Gastrocnemius medialis (tissue), 4 donors: ENCODE measurements around the gene PPIA. TPM values are rescaled to one million over a fixed set of nuclear protein-coding genes. Genes with fewer than 3 reads are reported as not detected.
"Not testable (repeated sequence)": the region's sequence is repeated elsewhere in the genome, so short reads cannot be mapped to it uniquely, and the experiment has no call there.

Experiments used
- ATAC-seq, 2 donors: fragments of 150-250 bp; one replicate each; pipeline ENCODE4 v1.9.1; 2016
- DNase-seq, 2 donors: peaks; one replicate each; pipeline ENCODE4 v3.0.0-alpha.2; 2019
- H3K27ac ChIP-seq, 4 donors: fragments of 200-600 bp; sonication (generic); 1 replicate in 1 of 4; 2 replicates in 3 of 4; pipeline ENCODE4 v1.5.1; 2016 to 2018; ENCODE audit warnings: mild to moderate bottlenecking in 2 of 4, moderate library complexity in 1 of 4
- H3K27me3 ChIP-seq, 3 donors: fragments of 200-600 bp; sonication (generic) in 2 of 3; 1 replicate in 1 of 3; 2 replicates in 2 of 3; pipeline versions ENCODE4 v1.5.1 to v1.6.0; 2016 to 2019; ENCODE audit warnings: mild to moderate bottlenecking in 1 of 3, moderate library complexity in 1 of 3
- H3K36me3 ChIP-seq, 2 donors: fragments of 200-600 bp; sonication (generic) in 1 of 2; one replicate each; pipeline ENCODE4 v1.5.1; 2017 to 2018
- H3K4me1 ChIP-seq, 2 donors: fragments of 200-600 bp; sonication (generic) in 1 of 2; one replicate each; pipeline ENCODE4 v1.5.1; 2016 to 2017; ENCODE audit warnings: mild to moderate bottlenecking in 2 of 2
- H3K4me3 ChIP-seq, 4 donors: fragments of 200-600 bp; sonication (generic) in 3 of 4; 1 replicate in 1 of 4; 2 replicates in 3 of 4; pipeline ENCODE4 v1.5.1; 2016 to 2019; ENCODE audit warnings: mild to moderate bottlenecking in 2 of 4
- H3K9me3 ChIP-seq, 3 donors: fragments of 200-600 bp; sonication (generic) in 2 of 3; 1 replicate in 1 of 3; 2 replicates in 2 of 3; pipeline ENCODE4 v1.5.1; 2016 to 2019
- POLR2A ChIP-seq, 2 donors: fragments of 450-650 bp; IDR thresholded peaks; one replicate each; pipeline ENCODE4 v1.6.1; 2017; ENCODE audit warnings: antibody characterized with exemption in 2 of 2, mild to moderate bottlenecking in 2 of 2, moderate library complexity in 2 of 2
- in situ Hi-C, 4 donors: fragments of 200-750 bp; cut with MboI; loops; one replicate each; pipeline versions ENCODE4 v1.15.0 to v1.8.0; 2017; ENCODE audit warnings: low sequenced_read_pairs in 4 of 4
- intact Hi-C: fragments of 100-400 bp; cut with DNase I; formaldehyde crosslinking; loops from one replicate; pipeline ENCODE4 v1.15.1; 2023; ENCODE audit warnings: low total_unique reads
- total RNA-seq, 4 donors: library from RNA; depleted of rRNA; stranded (reverse); fragments of >200 nt; gene quantifications; one replicate each; pipeline versions ENCODE4 v1.1.0 to v1.2.3, GENCODE V29; 2016
- TF ChIP-seq, protein P1 (sequence below), 5 experiments: fragments of 450-650 bp in 3 of 5; fragments of 200-600 bp in 2 of 5; sonication (generic) in 2 of 5; IDR thresholded peaks in 4 of 5; conservative IDR thresholded peaks in 1 of 5; 1 replicate in 4 of 5; 2 replicates in 1 of 5; pipeline ENCODE4 v1.5.1; 2016 to 2019; ENCODE audit warnings: antibody characterized with exemption in 5 of 5, mild to moderate bottlenecking in 3 of 5, moderate library complexity in 3 of 5

The PPIA gene
- total RNA-seq, 4 donors from 2014 or later: 487 to 1,236 (median 715) TPM

DNA sequence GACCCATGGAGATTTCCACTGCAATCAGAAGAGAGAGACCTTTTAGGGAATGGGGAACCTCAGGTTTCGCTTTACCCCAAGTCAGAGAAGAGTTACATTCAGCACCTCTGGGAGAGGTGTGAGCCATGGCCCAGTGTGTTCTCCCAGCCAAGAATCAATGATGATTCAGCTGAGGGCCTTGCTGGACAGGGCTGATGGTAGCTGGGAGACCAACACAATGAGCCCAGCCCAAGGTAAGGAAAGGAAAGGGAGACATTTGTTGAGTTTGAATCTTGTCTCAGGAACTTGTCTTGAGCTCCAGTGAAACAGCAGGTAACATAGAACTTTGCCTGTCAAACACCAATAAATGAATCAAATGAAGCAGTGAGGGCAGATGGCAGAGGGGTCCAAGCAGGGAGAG lies 14.0 kb upstream of the PPIA start:
- no peak overlapping the region for H3K27ac ChIP-seq
- H3K36me3 ChIP-seq: no peaks in the 10 kb centered on the region
- no peak for ATAC-seq
- in situ Hi-C loops: no loop called here
- no peak for TF ChIP-seq POLR2A (IDR thresholded peaks at IDR 0.05)
- TF ChIP-seq, protein P1, sequence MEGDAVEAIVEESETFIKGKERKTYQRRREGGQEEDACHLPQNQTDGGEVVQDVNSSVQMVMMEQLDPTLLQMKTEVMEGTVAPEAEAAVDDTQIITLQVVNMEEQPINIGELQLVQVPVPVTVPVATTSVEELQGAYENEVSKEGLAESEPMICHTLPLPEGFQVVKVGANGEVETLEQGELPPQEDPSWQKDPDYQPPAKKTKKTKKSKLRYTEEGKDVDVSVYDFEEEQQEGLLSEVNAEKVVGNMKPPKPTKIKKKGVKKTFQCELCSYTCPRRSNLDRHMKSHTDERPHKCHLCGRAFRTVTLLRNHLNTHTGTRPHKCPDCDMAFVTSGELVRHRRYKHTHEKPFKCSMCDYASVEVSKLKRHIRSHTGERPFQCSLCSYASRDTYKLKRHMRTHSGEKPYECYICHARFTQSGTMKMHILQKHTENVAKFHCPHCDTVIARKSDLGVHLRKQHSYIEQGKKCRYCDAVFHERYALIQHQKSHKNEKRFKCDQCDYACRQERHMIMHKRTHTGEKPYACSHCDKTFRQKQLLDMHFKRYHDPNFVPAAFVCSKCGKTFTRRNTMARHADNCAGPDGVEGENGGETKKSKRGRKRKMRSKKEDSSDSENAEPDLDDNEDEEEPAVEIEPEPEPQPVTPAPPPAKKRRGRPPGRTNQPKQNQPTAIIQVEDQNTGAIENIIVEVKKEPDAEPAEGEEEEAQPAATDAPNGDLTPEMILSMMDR (IDR thresholded peaks at IDR 0.05 in 4 of 5, conservative IDR thresholded peaks at IDR 0.05 in 1 of 5): no peak
- H3K4me1 ChIP-seq: no peaks in the 10 kb centered on the region
- H3K27me3 ChIP-seq: no peaks in the 10 kb centered on the region
- no peak overlapping the region for H3K4me3 ChIP-seq
- intact Hi-C loops: no loop called here
- H3K9me3 ChIP-seq: no peaks in the 10 kb centered on the region
- no peak for DNase-seq

DNA sequence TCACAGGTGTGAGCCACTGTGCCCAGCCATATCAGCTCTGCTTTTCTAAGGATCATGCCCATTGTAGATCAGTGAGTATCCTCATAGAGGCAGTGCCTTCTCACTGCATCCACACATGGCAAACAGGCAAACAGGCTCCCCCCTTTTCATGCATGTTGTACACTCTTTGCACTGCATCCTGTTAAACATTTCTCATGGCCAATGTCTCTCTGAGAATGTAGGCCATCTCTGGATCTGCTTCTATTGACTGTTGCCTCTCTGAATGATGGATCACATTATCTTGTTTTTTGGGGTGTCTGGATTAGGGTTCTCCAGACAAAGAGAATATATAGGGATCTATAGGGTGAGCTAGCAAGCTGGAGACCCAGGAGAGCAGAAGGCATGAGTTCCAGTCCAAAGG lies 13.1 kb upstream of the PPIA start:
- Histone ChIP-seq H3K36me3 (no peaks in the 10 kb centered on the region), H3K9me3 (no peaks in the 10 kb centered on the region), H3K4me1 (no peaks in the 10 kb centered on the region), H3K27ac (no peak overlapping the region), H3K27me3 (no peaks in the 10 kb centered on the region), H3K4me3 (no peak overlapping the region)
- DNase-seq (no peak), ATAC-seq (no peak)
- in situ Hi-C loops: no loop called here
- TF ChIP-seq, protein P1 (IDR thresholded peaks at IDR 0.05 in 4 of 5, conservative IDR thresholded peaks at IDR 0.05 in 1 of 5): no peak
- TF ChIP-seq POLR2A (IDR thresholded peaks at IDR 0.05): no peak
- intact Hi-C loops: no loop called here

DNA sequence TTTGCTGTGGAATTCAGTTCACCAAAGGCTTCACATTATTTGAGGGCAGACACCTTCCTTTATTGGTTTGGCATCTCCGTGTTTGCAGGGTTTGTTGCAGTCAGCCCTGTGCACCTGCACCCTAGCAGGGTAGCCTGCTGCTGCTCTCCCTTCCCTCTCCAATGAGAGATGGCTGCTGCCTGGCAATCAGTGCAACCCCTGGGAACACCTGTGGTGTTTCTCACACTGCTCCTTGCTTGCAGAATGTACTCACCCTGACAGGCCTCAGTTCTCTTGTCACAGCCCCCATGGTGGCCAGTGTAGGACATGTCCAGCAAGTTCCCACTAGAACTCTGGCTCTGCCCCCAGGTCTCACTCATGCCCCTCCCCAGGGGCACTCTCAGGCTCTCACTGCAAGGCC lies 12.1 kb upstream of the PPIA start:
- H3K4me3 ChIP-seq: no peak overlapping the region
- intact Hi-C loops (no loop called here), in situ Hi-C loops (no loop called here)
- TF ChIP-seq POLR2A (IDR thresholded peaks at IDR 0.05): no peak
- TF ChIP-seq, protein P1 (IDR thresholded peaks at IDR 0.05 in 4 of 5, conservative IDR thresholded peaks at IDR 0.05 in 1 of 5): no peak
- DNase-seq (no peak), ATAC-seq (no peak)
- H3K27ac ChIP-seq: no peak overlapping the region
- no peaks in the 10 kb centered on the region for H3K9me3 ChIP-seq
- no peaks in the 10 kb centered on the region for H3K4me1 ChIP-seq
- no peaks in the 10 kb centered on the region for H3K36me3 ChIP-seq
- no peaks in the 10 kb centered on the region for H3K27me3 ChIP-seq

DNA sequence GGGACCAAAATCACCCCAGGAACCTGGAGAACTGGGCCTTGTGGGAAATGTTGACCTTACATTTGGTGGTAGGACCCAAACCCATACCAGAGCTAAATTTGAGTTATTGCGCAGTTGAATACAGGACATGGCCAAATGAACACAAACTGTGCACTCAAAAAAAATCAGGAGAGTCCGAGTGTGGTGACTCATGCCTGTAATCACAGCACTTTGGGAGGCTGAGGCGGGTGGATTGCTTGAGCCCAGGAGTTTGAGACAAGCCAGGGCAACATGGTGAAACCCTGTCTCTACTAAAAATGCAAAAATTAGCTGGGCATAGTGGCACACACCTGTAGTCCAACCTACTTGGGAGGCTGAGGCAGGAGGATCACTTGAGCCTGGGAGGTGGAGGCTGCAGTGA lies 11.3 kb upstream of the PPIA start:
- H3K27ac ChIP-seq, H3K4me3 ChIP-seq, intact Hi-C loops, H3K4me1 ChIP-seq, ATAC-seq, H3K27me3 ChIP-seq, H3K36me3 ChIP-seq, DNase-seq, H3K9me3 ChIP-seq, in situ Hi-C loops: not testable (repeated sequence)

DNA sequence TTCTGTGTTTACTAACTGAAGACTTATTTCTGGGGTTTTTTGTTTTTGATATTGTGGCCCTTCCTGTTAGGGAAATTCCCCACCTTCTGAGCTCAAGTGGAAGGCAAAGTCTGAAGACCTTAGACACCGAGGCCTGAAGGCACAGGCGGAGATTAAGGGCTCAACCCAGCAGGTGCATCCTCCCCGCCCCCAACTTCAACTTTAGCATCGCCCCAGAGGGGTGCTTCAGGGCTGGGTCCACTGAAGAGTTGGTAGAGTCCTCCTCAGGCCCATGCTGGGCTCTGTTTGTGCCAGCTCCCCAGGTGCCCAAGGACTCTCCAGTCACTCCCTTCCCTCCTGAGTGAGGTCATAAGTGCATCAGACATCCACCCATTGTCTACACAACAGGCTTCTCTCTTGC lies 9.4 kb upstream of the PPIA start:
- no peak for DNase-seq
- H3K27ac ChIP-seq: no peak overlapping the region
- in situ Hi-C loops (no loop called here), intact Hi-C loops (no loop called here)
- no peak overlapping the region for H3K4me3 ChIP-seq
- TF ChIP-seq, protein P1 (IDR thresholded peaks at IDR 0.05 in 4 of 5, conservative IDR thresholded peaks at IDR 0.05 in 1 of 5): no peak
- TF ChIP-seq POLR2A (IDR thresholded peaks at IDR 0.05): no peak
- H3K9me3 ChIP-seq: no peaks in the 10 kb centered on the region
- ATAC-seq: no peak
- H3K4me1 ChIP-seq: no peaks in the 10 kb centered on the region
- no peaks in the 10 kb centered on the region for H3K27me3 ChIP-seq
- no peaks in the 10 kb centered on the region for H3K36me3 ChIP-seq
